ENCODE measurements around the gene YJEFN3. TPM values are rescaled to one million over a fixed set of nuclear protein-coding genes. Genes with fewer than 3 reads are reported as not detected.
A peak's percentile ranks its signal among the peaks of the same experiment; 100 is the strongest.

Gene YJEFN3
- total and polyA plus RNA-seq, 2 donors (not counting 3 experiments of a cell fraction or from before 2014, with no cell fraction given): 1.9 to 2.1 TPM

GRCh38 chr19:19540064-19540714 is 11.5 kb downstream of the YJEFN3 start:
- TF ChIP-seq MYC (IDR thresholded peaks at IDR 0.05; ENCODE audit: low read depth, low read length): no peak
- no peak for TF ChIP-seq POLR2A (IDR thresholded peaks at IDR 0.05; ENCODE audit: low read depth, low read length)
- TF ChIP-seq JUN (IDR thresholded peaks at IDR 0.05; ENCODE audit: borderline replicate concordance, insufficient read depth, insufficient read length, low read depth): no peak
- TF ChIP-seq MAX (IDR thresholded peaks at IDR 0.05; ENCODE audit: insufficient read depth, insufficient read length): no peak
- no peak for TF ChIP-seq POLR2AphosphoS5 (IDR thresholded peaks at IDR 0.05; ENCODE audit: insufficient read depth, low read depth, low read length)
- TF ChIP-seq FOS (IDR thresholded peaks at IDR 0.05; ENCODE audit: borderline replicate concordance, insufficient read depth, low read length): no peak
- TF ChIP-seq EZH2 (IDR thresholded peaks at IDR 0.05; ENCODE audit: borderline replicate concordance, low read depth, low read length, severe bottlenecking): peak; percentile 61
- no peak for TF ChIP-seq GATA2 (IDR thresholded peaks at IDR 0.05; ENCODE audit: insufficient read depth, insufficient read length, low read depth, low read length)
- Histone ChIP-seq H3K79me2 (ENCODE audit: control insufficient read depth, insufficient read depth, low read length) (no peaks in the 10 kb centered on the region), H3K4me1 (ENCODE audit: control insufficient read depth, extremely low read depth, insufficient read depth, low read length) (no peaks in the 10 kb centered on the region), H3K9me3 (replicated peaks; ENCODE audit: control insufficient read depth, insufficient read depth, low read length) (no peaks in the 10 kb centered on the region), H3K9ac (replicated peaks; ENCODE audit: extremely low read depth, insufficient read depth, low read length) (no peak overlapping the region), H3K4me3 (replicated peaks in 1 of 3; ENCODE audit: insufficient read depth in 1 of 3, low read depth in 1 of 3, low read length in 3 of 3) (no peak overlapping the region), H3K36me3 (ENCODE audit: control insufficient read depth in 2 of 2, extremely low read depth in 1 of 2, insufficient read depth in 2 of 2, low read length in 2 of 2) (no peaks in the 10 kb centered on the region), H4K20me1 (replicated peaks; ENCODE audit: control insufficient read depth, extremely low read depth, insufficient read depth, low read length) (no peaks in the 10 kb centered on the region), H2AFZ (ENCODE audit: low read depth, low read length) (peak overlapping the region; percentile 66), H3K27ac (ENCODE audit: insufficient read depth, low read depth, low read length) (no peak overlapping the region), H3K27me3 (ENCODE audit: control insufficient read depth in 2 of 2, insufficient read depth in 2 of 2, low read length in 2 of 2) (peaks cover 25 to 29% of the 10 kb centered on the region in 2 experiments), H3K4me2 (ENCODE audit: insufficient read depth, low read length) (no peak overlapping the region), H3K9me1 (replicated peaks; ENCODE audit: control insufficient read depth, extremely low read depth, insufficient read depth, low read length) (no peaks in the 10 kb centered on the region)
- ChIA-PET CTCF (interaction anchor here (1.1 to 1.6 kb wide), 3 partner anchors 8 to 13 kb away, joined by 3 to 8 read pairs (median 4); no protein-coding TSS in a partner anchor), POLR2A (no interaction called here)
- dilution Hi-C loops (cut with MboI; ENCODE audit: extremely low pct_ligation_motif_present, low sequenced_read_pairs) (no loop called here), intact Hi-C loops (cut with micrococcal nuclease) (no loop called here)
- BruUV-seq (replicated peaks): no TSS peak
- FAIRE-seq (no peak), DNase-seq (ENCODE audit: low read depth, low spot score) (no peak)
